Esophagus (tissue), 2 donors: ENCODE measurements around the gene NR1D1. TPM values are rescaled to one million over a fixed set of nuclear protein-coding genes. Genes with fewer than 3 reads are reported as not detected.

Source experiments
- H3K27ac ChIP-seq, 2 donors: one replicate each; pipeline ENCODE4 v1.5.1; 2013; ENCODE audit warnings: low read depth in 2 of 2, mild to moderate bottlenecking in 2 of 2, inconsistent platforms in 1 of 2, low read length in 1 of 2, moderate library complexity in 1 of 2
- H3K27me3 ChIP-seq, 2 donors: one replicate each; pipeline ENCODE4 v1.6.1; 2013; ENCODE audit warnings: low read length in 2 of 2, control low read depth in 1 of 2, mild to moderate bottlenecking in 1 of 2; ENCODE audit not compliant: insufficient read depth in 2 of 2, control insufficient read depth in 1 of 2
- H3K36me3 ChIP-seq, 2 donors: one replicate each; pipeline ENCODE4 v1.6.1; 2013; ENCODE audit warnings: low read length in 1 of 2; ENCODE audit not compliant: control insufficient read depth in 2 of 2, insufficient read depth in 2 of 2
- H3K4me1 ChIP-seq, 2 donors: one replicate each; pipeline ENCODE4 v1.6.1; 2013; ENCODE audit warnings: low read length in 1 of 2; ENCODE audit not compliant: control insufficient read depth in 2 of 2, insufficient read depth in 2 of 2
- H3K4me3 ChIP-seq, 2 donors: one replicate each; pipeline ENCODE4 v1.5.1; 2013; ENCODE audit warnings: low read length in 2 of 2, mild to moderate bottlenecking in 2 of 2, low read depth in 1 of 2, moderate library complexity in 1 of 2
- H3K9me3 ChIP-seq, 2 donors: one replicate each; pipeline ENCODE4 v1.6.1; 2013; ENCODE audit warnings: mild to moderate bottlenecking in 2 of 2, low read depth in 1 of 2, low read length in 1 of 2, moderate library complexity in 1 of 2; ENCODE audit not compliant: control insufficient read depth in 2 of 2, insufficient read depth in 1 of 2
- WGBS, 2 donors: extraction: QIAGEN DNeasy Blood & Tissue Kit; methylation state at CpG; one replicate each; pipeline ENCODE4 v1.1.7; 2013; 5-methylcytosine and 5-hydroxymethylcytosine counted together
- polyA plus RNA-seq, 2 donors: library from polyadenylated mRNA; stranded (reverse); fragments of 200-250 nt; gene quantifications; one replicate each; pipeline ENCODE4 v1.2.3, GENCODE V29; 2013
- donor health status: healthy with polysubstance abuse.
- donor health status: Bipolar disorder and iron deficiency.

The NR1D1 gene
- polyA plus RNA-seq, 2 donors, result 23.6 to 24.6 TPM

GRCh38 chr17:40105861-40106759, 5.7 kb upstream of the NR1D1 start:
- Histone ChIP-seq H3K27ac (peak overlapping the region; percentile 96 to 98), H3K4me1 (peaks cover 12 to 17% of the 10 kb centered on the region in 2 donors), H3K9me3 (no peaks in the 10 kb centered on the region), H3K36me3 (no peaks in the 10 kb centered on the region), H3K4me3 (no peak overlapping the region), H3K27me3 (no peaks in the 10 kb centered on the region)
- WGBS, 2 donors, result 82 to 85% methylated on average over 5 of the region's 5 CpGs

GRCh38 chr17:40104594-40105486, 4.5 kb upstream of the NR1D1 start:
- H3K4me1 ChIP-seq, result peaks cover 7 to 17% of the 10 kb centered on the region in 2 donors
- 37 to 45% methylated on average over 3 of the region's 3 CpGs for WGBS, 2 donors
- peak overlapping the region; percentile 96 to 98 for H3K27ac ChIP-seq
- no peaks in the 10 kb centered on the region for H3K27me3 ChIP-seq
- no peaks in the 10 kb centered on the region for H3K36me3 ChIP-seq
- no peaks in the 10 kb centered on the region for H3K9me3 ChIP-seq
- H3K4me3 ChIP-seq, result peak overlapping the region in 1 of 2 donors; percentile 2

- no peaks in the 10 kb centered on the region for H3K9me3 ChIP-seq
- H3K27me3 ChIP-seq, result no peaks in the 10 kb centered on the region
- H3K36me3 ChIP-seq, result no peaks in the 10 kb centered on the region
- H3K4me1 ChIP-seq, result peaks cover 3 to 17% of the 10 kb centered on the region in 2 donors
- no peak overlapping the region for H3K4me3 ChIP-seq
- WGBS, 2 donors, result 26 to 35% methylated on average over 2 of the region's 2 CpGs
- peak overlapping the region; percentile 96 to 98 for H3K27ac ChIP-seq
Observed at GRCh38 chr17:40103688-40104087, 3.3 kb upstream of the NR1D1 start.

- Histone ChIP-seq H3K27me3 (no peaks in the 10 kb centered on the region), H3K36me3 (no peaks in the 10 kb centered on the region), H3K4me3 (no peak overlapping the region), H3K9me3 (no peaks in the 10 kb centered on the region), H3K4me1 (peaks cover 3 to 21% of the 10 kb centered on the region in 2 donors), H3K27ac (peak overlapping the region; percentile 96 to 98)
- 44 to 45% methylated on average over 3 of the region's 3 CpGs for WGBS, 2 donors
Observed at GRCh38 chr17:40103071-40103661, 2.8 kb upstream of the NR1D1 start.

GRCh38 chr17:40101367-40102210, 1.2 kb upstream of the NR1D1 start:
- H3K27ac ChIP-seq, result peak overlapping the region; percentile 95 to 100
- no peak overlapping the region for H3K4me3 ChIP-seq
- H3K27me3 ChIP-seq, result no peaks in the 10 kb centered on the region
- WGBS, 2 donors, result 64 to 67% methylated on average over 16 of the region's 16 CpGs
- H3K36me3 ChIP-seq, result peaks cover 0 to 7% of the 10 kb centered on the region in 2 donors
- H3K4me1 ChIP-seq, result peaks cover 7 to 25% of the 10 kb centered on the region in 2 donors
- no peaks in the 10 kb centered on the region for H3K9me3 ChIP-seq

GRCh38 chr17:40100669-40101366, 429 bp upstream of the NR1D1 start:
- peak overlapping the region; percentile 96 to 100 for H3K27ac ChIP-seq
- H3K4me1 ChIP-seq, result peaks cover 5 to 28% of the 10 kb centered on the region in 2 donors
- no peaks in the 10 kb centered on the region for H3K27me3 ChIP-seq
- 0% methylated on average over 25 of the region's 25 CpGs for WGBS, 2 donors
- H3K36me3 ChIP-seq, result peaks cover 0 to 10% of the 10 kb centered on the region in 2 donors
- H3K4me3 ChIP-seq, result peak overlapping the region; percentile 74 to 98
- H3K9me3 ChIP-seq, result no peaks in the 10 kb centered on the region

- Histone ChIP-seq H3K4me3 (peak overlapping the region; percentile 74 to 98), H3K27ac (peak overlapping the region; percentile 96 to 100), H3K27me3 (no peaks in the 10 kb centered on the region), H3K36me3 (peaks cover 7 to 18% of the 10 kb centered on the region in 2 donors), H3K9me3 (no peaks in the 10 kb centered on the region), H3K4me1 (peaks cover 8 to 32% of the 10 kb centered on the region in 2 donors)
- 2 to 3% methylated on average over 29 to 31 of the region's 31 CpGs for WGBS, 2 donors
Observed at GRCh38 chr17:40099619-40100418, 570 bp downstream of the NR1D1 start.
